Measurements from ENCODE around the gene NME4. TPM values are rescaled to one million over a fixed set of nuclear protein-coding genes. Genes with fewer than 3 reads are reported as not detected.

NME4 gene
- total and polyA plus RNA-seq, 10 of the 15 experiments (the other 5 are each of a cell fraction or from before 2014, with no cell fraction given): 11.0 to 235 (median 97.7) TPM

DNA sequence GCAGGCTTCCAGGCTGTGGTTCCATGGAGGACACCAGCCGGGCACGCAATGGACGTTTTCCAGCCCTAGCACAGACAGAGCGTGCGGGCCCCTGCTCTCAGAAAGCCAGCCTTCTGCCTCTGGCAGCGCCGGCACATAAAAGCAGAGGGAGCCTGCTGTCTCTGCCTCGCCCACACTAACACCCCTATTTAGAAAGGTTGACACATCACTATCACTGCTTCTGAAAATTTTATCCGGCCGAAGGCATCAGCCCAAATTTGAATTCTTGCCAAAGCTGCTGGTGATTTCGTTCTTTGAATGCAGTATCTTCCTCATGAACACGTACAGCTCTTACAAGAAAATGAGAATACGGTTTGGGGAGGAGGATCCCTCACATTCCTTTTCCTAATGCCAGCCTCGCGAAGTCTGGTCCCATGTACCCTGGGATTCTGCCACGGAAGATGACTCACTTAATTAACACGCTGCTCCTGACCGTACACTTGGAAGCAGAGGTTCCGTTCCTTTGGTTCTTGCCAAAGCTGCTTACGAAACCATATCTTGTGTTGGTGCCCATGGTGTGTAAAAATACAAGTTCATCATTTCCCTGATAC lies 27.1 kb downstream of the NME4 start:
- POLR2A ChIA-PET: interaction anchor here (1.4 kb wide), 1 partner anchor 16 kb away, joined by 4 read pairs; no protein-coding TSS in a partner anchor
- no peaks in the 10 kb centered on the region for H3K9me3 ChIP-seq (replicated peaks; ENCODE audit: control insufficient read depth, insufficient read depth, low read length)
- H3K79me2 ChIP-seq (ENCODE audit: control insufficient read depth, insufficient read depth, low read length): peaks cover 11% of the 10 kb centered on the region
- no peak overlapping the region for H3K9ac ChIP-seq (ENCODE audit: control insufficient read depth, insufficient read depth, low read length)
- SMC1A ChIA-PET (ENCODE audit: uncharacterized antibody, unreplicated experiment): no interaction called here
- no peaks in the 10 kb centered on the region for H3K36me3 ChIP-seq (ENCODE audit: control insufficient read depth in 2 of 2, insufficient read depth in 2 of 2, low read length in 1 of 2)
- CTCF ChIA-PET: interaction anchor here (0.6 kb wide), 1 partner anchor 1999 kb away, joined by 4 read pairs; no protein-coding TSS in a partner anchor
- no TSS peak for BruUV-seq (replicated peaks)
- no peak overlapping the region for H3K4me2 ChIP-seq (ENCODE audit: control insufficient read depth, insufficient read depth)
- H3K4me1 ChIP-seq (ENCODE audit: control insufficient read depth, insufficient read depth, low read length): peaks cover 15% of the 10 kb centered on the region
- H2AFZ ChIP-seq (ENCODE audit: control insufficient read depth, low read depth, low read length): no peak overlapping the region
- in situ Hi-C loops (cut with MboI) (no loop called here), intact Hi-C loops (cut with micrococcal nuclease; ENCODE audit: unreplicated experiment) (no loop called here)
- DNase-seq (ENCODE audit: low read depth, low spot score): no peak
- FAIRE-seq: no peak
- H4K20me1 ChIP-seq (ENCODE audit: control insufficient read depth, insufficient read depth): no peaks in the 10 kb centered on the region
- TF ChIP-seq, protein P1, sequence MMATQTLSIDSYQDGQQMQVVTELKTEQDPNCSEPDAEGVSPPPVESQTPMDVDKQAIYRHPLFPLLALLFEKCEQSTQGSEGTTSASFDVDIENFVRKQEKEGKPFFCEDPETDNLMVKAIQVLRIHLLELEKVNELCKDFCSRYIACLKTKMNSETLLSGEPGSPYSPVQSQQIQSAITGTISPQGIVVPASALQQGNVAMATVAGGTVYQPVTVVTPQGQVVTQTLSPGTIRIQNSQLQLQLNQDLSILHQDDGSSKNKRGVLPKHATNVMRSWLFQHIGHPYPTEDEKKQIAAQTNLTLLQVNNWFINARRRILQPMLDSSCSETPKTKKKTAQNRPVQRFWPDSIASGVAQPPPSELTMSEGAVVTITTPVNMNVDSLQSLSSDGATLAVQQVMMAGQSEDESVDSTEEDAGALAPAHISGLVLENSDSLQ (IDR thresholded peaks at IDR 0.05): no peak
- TF ChIP-seq IRF4 (IDR thresholded peaks at IDR 0.05; ENCODE audit: low read depth, low read length): no peak
- no peak for TF ChIP-seq RUNX3 (IDR thresholded peaks at IDR 0.05; ENCODE audit: low read length)
- TF ChIP-seq, protein P2, sequence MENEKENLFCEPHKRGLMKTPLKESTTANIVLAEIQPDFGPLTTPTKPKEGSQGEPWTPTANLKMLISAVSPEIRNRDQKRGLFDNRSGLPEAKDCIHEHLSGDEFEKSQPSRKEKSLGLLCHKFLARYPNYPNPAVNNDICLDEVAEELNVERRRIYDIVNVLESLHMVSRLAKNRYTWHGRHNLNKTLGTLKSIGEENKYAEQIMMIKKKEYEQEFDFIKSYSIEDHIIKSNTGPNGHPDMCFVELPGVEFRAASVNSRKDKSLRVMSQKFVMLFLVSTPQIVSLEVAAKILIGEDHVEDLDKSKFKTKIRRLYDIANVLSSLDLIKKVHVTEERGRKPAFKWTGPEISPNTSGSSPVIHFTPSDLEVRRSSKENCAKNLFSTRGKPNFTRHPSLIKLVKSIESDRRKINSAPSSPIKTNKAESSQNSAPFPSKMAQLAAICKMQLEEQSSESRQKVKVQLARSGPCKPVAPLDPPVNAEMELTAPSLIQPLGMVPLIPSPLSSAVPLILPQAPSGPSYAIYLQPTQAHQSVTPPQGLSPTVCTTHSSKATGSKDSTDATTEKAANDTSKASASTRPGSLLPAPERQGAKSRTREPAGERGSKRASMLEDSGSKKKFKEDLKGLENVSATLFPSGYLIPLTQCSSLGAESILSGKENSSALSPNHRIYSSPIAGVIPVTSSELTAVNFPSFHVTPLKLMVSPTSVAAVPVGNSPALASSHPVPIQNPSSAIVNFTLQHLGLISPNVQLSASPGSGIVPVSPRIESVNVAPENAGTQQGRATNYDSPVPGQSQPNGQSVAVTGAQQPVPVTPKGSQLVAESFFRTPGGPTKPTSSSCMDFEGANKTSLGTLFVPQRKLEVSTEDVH (IDR thresholded peaks at IDR 0.05; ENCODE audit: low read depth, partially characterized antibody): no peak
- TF ChIP-seq NR2C2 (IDR thresholded peaks at IDR 0.05; ENCODE audit: borderline replicate concordance, control insufficient read depth, insufficient read length, low read depth): no peak
- no peak for ATAC-seq
- H3K27ac ChIP-seq (ENCODE audit: control insufficient read depth, insufficient read depth): no peak overlapping the region
- H3K4me3 ChIP-seq: no peak overlapping the region
- RAD21 ChIA-PET (ENCODE audit: unreplicated experiment): no interaction called here
- WGBS (ENCODE audit: insufficient coverage, insufficient replicate concordance, low lambda C conversion rate, missing lambda C conversion rate): 56% methylated on average over 20 of the region's 20 CpGs
- H3K27me3 ChIP-seq (replicated peaks in 1 of 2; ENCODE audit: control insufficient read depth in 2 of 2, insufficient read depth in 2 of 2, low read length in 1 of 2): peaks cover 0 to 3% of the 10 kb centered on the region in 2 experiments; a peak in 1 of 4 replicates
